Lung (tissue), 12 donors: ENCODE measurements around the gene UQCR11. TPM values are rescaled to one million over a fixed set of nuclear protein-coding genes. Genes with fewer than 3 reads are reported as not detected.

ENCODE experiments used
- ATAC-seq: fragments of 200-7000 bp; cut with Tn5 transposase; one replicate; pipeline ENCODE4 v1.9.1; 2020; ENCODE audit warnings: moderate number of reproducible peaks; ENCODE audit not compliant: insufficient read depth, low FRiP score
- DNase-seq, 3 donors: peaks; one replicate each; pipeline ENCODE4 v3.0.0-alpha.2; 2013 to 2017
- H3K27ac ChIP-seq, 2 donors: one replicate each; pipeline ENCODE4 v1.5.1; 2013; ENCODE audit warnings: mild to moderate bottlenecking in 2 of 2, moderate library complexity in 2 of 2, control low read depth in 1 of 2, inconsistent platforms in 1 of 2, low read depth in 1 of 2, low read length in 1 of 2
- H3K27me3 ChIP-seq, 3 donors: one replicate each; pipeline ENCODE4 v1.5.1; 2013; ENCODE audit warnings: low read length in 2 of 3; ENCODE audit not compliant: control insufficient read depth in 3 of 3, insufficient read depth in 3 of 3
- H3K36me3 ChIP-seq, 4 donors: one replicate each; pipeline ENCODE4 v1.5.1; 2013; ENCODE audit warnings: low read length in 4 of 4, mild to moderate bottlenecking in 1 of 4, moderate library complexity in 1 of 4; ENCODE audit not compliant: control insufficient read depth in 4 of 4, insufficient read depth in 4 of 4
- H3K4me1 ChIP-seq, 5 donors: one replicate each; pipeline ENCODE4 v1.5.1; 2013; ENCODE audit warnings: low read length in 5 of 5, mild to moderate bottlenecking in 2 of 5, moderate library complexity in 1 of 5; ENCODE audit not compliant: control insufficient read depth in 5 of 5, insufficient read depth in 5 of 5
- H3K4me3 ChIP-seq: one replicate; pipeline ENCODE4 v1.5.1; 2013; ENCODE audit warnings: mild to moderate bottlenecking, control low read depth, moderate library complexity
- H3K9ac ChIP-seq, 2 donors: one replicate each; pipeline ENCODE4 v1.5.1; 2013; ENCODE audit warnings: low read length in 2 of 2, control low read depth in 1 of 2; ENCODE audit not compliant: insufficient read depth in 1 of 2
- H3K9me3 ChIP-seq, 4 donors: one replicate each; pipeline ENCODE4 v1.5.1; 2013; ENCODE audit warnings: low read length in 3 of 4, mild to moderate bottlenecking in 1 of 4, moderate library complexity in 1 of 4; ENCODE audit not compliant: control insufficient read depth in 4 of 4, insufficient read depth in 3 of 4
- CTCF ChIP-seq: IDR thresholded peaks from 2 replicates; pipeline ENCODE4 v1.5.1; 2012; ENCODE audit warnings: mild to moderate bottlenecking; ENCODE audit errors: control extremely low read depth, extremely low read depth
- WGBS, 2 donors: extraction: QIAGEN DNeasy Blood & Tissue Kit; methylation state at CpG; one replicate each; pipeline ENCODE4 v1.1.7; 2013; 5-methylcytosine and 5-hydroxymethylcytosine counted together
- polyA plus RNA-seq, 2 donors: library from polyadenylated mRNA; stranded (reverse); fragments of 200-250 nt; gene quantifications; one replicate each; pipeline ENCODE4 v1.2.1, GENCODE V29; 2013
- total RNA-seq, 2 donors: library from RNA; depleted of rRNA in 1 of 2; stranded (reverse); fragments of >200 nt in 1 of 2; gene quantifications; one replicate each; pipeline ENCODE4 v1.2.1, GENCODE V29; 2014 to 2021
- donor health status: control.
- donor health status: control.
- donor health status: Bipolar disorder and iron deficiency.
- donor health status: healthy.
- donor health status: DM: yes; HTN: yes; CAD: no.

Gene UQCR11
- total and polyA plus RNA-seq, 4 donors: 35.4 to 225 (median 127) TPM

- peaks cover 0 to 49% (median 7%) of the 10 kb centered on the region in 4 donors for H3K36me3 ChIP-seq
- no peak for DNase-seq
- H3K27me3 ChIP-seq: no peaks in the 10 kb centered on the region
- no peak for TF ChIP-seq CTCF
- peaks cover 0 to 11% (median 3%) of the 10 kb centered on the region in 5 donors for H3K4me1 ChIP-seq
- H3K9me3 ChIP-seq: no peaks in the 10 kb centered on the region
- no peak overlapping the region for H3K27ac ChIP-seq
- no peak for ATAC-seq
- no peak overlapping the region for H3K9ac ChIP-seq
- 93 to 95% methylated on average over 41 of the region's 41 CpGs for WGBS, 2 donors
- no peak overlapping the region for H3K4me3 ChIP-seq
Observed at GRCh38 chr19:1647501-1648458, 42.5 kb upstream of the UQCR11 start.

- H3K4me3 ChIP-seq: no peak overlapping the region
- peaks cover 0 to 55% (median 10%) of the 10 kb centered on the region in 4 donors for H3K36me3 ChIP-seq
- peaks cover 0 to 11% (median 3%) of the 10 kb centered on the region in 5 donors for H3K4me1 ChIP-seq
- H3K9ac ChIP-seq: no peak overlapping the region
- H3K27me3 ChIP-seq: no peaks in the 10 kb centered on the region
- no peak overlapping the region for H3K27ac ChIP-seq
- DNase-seq (no peak), ATAC-seq (no peak)
- TF ChIP-seq CTCF: no peak
- H3K9me3 ChIP-seq: no peaks in the 10 kb centered on the region
- WGBS, 2 donors: 88 to 92% methylated on average over 29 of the region's 29 CpGs
Observed at GRCh38 chr19:1646659-1647453, 41.6 kb upstream of the UQCR11 start.

GRCh38 chr19:1646149-1646548 lies 40.9 kb upstream of the UQCR11 start:
- H3K9ac ChIP-seq: no peak overlapping the region
- no peak for ATAC-seq
- no peak overlapping the region for H3K4me3 ChIP-seq
- H3K36me3 ChIP-seq: peaks cover 0 to 60% (median 10%) of the 10 kb centered on the region in 4 donors
- H3K4me1 ChIP-seq: peaks cover 0 to 11% (median 3%) of the 10 kb centered on the region in 5 donors
- no peak for TF ChIP-seq CTCF
- H3K9me3 ChIP-seq: no peaks in the 10 kb centered on the region
- DNase-seq: no peak
- WGBS, 2 donors: 91 to 94% methylated on average over 18 to 24 of the region's 24 CpGs
- no peak overlapping the region for H3K27ac ChIP-seq
- H3K27me3 ChIP-seq: no peaks in the 10 kb centered on the region
